Left ventricle myocardium superior (tissue), 1 donor: ENCODE results near the gene PRPF8. TPM values are rescaled to one million over a fixed set of nuclear protein-coding genes. Genes with fewer than 3 reads are reported as not detected.
A peak's percentile ranks its signal among the peaks of the same experiment; 100 is the strongest.
"Not testable (repeated sequence)": the region's sequence is repeated elsewhere in the genome, so short reads cannot be mapped to it uniquely, and the experiment has no call there.

Experiments used
- ATAC-seq: fragments of 200-7000 bp; cut with Tn5 transposase; one replicate; pipeline ENCODE4 v1.9.1; 2020; ENCODE audit warnings: mild to moderate bottlenecking, moderate library complexity
- DNase-seq: peaks from one replicate; pipeline ENCODE4 v3.0.0-alpha.2; 2020
- intact Hi-C: fragments of 100-400 bp; cut with micrococcal nuclease; formaldehyde crosslinking; loops from one replicate; pipeline ENCODE4 v1.11.0; 2022
- long read RNA-seq: library from polyadenylated mRNA; unstranded; transcript quantifications from one replicate; pipeline ENCODE4 v2.0.0, GENCODE V29; 2021
- total RNA-seq: library from RNA; stranded (reverse); fragmentation: NEBNext Ultra II Directional; extraction: Animal tissue kit (Norgen Biotek cat#: 25700); gene quantifications from one replicate; pipeline ENCODE4 v1.2.1, GENCODE V29; 2021
- donor health status: DM: no; HTN: yes; CAD: no; lungs with severe emphysema.

The PRPF8 gene
- 135 TPM for total RNA-seq
- long read RNA-seq, partial matches to known transcripts, result 53 of 64 reads
- long read RNA-seq, other reads (novel, unspliced or antisense), result 8 of 64 reads

DNA sequence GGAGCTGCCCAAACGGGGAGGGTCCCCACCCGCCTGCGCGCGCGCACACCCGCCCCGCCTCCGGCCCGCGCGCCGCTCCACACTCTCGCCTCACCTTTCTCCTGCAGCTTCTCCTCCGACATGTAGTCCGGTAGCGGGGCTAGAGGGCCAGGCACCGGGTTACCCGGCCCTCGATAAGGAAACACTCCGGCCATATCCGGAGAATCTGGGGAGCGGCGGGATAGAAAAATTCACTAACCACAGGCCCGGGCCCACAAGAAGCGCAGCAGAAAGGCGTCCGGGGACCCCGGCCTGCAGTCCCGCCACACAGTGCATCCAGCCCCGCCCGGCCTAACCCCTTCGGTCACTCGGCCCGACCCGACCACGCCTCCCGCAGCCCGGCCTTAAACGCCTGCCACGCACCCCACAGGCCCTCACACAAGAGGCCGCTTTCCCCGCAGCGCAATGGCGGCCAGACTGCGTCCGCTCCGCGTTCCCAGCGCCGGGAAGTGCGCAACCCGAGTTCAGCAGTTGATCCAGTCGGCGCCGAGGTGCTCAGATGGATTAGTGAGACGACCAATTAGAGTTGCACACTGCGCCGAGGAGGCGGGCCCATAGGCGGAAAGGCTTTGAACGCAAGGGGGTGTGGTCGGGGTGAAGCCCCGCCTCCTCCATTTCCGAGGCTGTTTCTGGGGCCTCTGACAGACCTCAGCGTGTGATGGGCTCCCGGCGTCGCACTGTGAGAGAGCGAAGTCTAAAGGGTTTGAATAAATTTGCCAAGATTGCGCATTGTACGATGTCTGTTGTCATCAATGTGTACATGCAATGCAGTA lies at the start of gene PRPF8:
PRPF8 (minus strand) TSS at position 490 of the 812 bp plus-strand sequence; CDS start at position 194, 296 bp downstream.
- intact Hi-C loops, result no loop called here
- DNase-seq (peak; percentile 98), ATAC-seq (peak; percentile 100)

DNA sequence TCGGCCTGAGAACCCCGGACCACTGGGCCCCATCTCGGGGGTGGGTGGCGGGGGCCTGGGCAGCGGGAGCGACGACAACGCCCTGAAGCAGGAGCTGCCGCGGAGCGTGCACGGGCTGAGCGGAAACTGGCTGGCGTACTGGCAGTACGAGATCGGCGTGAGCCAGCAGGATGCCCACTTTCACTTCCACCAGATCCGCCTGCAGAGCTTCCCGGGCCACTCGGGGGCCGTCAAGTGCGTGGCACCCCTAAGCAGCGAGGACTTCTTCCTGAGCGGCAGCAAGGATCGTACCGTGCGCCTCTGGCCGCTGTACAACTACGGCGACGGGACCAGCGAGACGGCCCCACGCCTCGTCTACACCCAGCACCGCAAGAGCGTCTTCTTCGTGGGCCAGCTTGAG lies 49.1 kb upstream of the PRPF8 start:
- no peak for ATAC-seq
- intact Hi-C loops, result no loop called here
- no peak for DNase-seq

DNA sequence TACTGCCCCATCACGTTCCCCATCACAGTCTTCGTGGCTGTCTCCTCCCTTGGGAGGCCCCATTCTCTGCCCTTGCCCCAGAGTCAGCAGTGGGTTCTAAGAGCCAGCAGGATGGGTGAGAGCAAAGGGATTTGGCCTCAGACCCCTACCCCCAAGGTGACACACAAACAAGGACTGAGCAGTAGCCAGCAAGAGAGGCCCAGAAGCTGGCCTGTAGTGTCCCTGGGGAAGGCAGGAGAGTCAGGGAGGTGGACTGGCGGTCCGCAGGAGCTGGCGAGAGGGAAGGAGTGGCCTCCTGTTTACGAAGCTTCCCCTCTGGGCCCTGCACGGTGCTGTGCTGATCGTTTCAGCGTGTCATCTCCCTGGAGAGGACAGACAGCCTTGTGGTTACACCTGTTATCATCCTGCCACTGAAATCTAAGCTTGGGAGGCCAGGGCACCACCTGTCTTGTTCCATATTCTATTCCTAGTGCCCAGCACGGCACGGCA lies 48.2 kb upstream of the PRPF8 start:
- intact Hi-C loops, result no loop called here
- ATAC-seq, result no peak
- no peak for DNase-seq

DNA sequence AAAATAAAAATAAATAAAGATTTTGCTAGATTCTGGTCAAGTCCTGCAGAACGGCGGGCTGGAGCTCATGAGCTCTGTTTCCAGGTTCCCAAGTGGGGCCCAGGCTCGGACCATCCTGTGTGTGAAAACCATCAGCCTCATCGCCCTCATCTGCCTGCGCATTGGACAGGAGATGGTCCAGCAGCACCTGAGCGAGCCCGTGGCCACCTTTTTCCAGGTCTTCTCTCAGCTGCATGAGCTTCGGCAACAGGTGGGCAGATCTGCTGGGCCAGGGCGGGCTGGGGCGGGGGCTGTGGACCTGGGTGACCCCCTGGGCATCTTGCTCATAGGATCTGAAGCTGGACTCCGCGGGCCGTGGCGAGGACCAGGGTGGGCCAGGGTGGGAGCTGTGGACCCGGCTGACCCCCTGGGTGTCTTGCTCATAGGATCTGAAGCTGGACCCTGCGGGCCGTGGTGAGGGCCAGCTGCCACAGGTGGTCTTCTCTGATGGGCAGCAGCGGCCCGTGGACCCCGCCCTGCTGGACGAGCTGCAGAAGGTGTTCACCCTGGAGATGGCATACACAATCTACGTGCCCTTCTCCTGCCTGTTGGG lies 47.7 kb upstream of the PRPF8 start:
- intact Hi-C loops, result no loop called here
- DNase-seq, result no peak
- no peak for ATAC-seq

DNA sequence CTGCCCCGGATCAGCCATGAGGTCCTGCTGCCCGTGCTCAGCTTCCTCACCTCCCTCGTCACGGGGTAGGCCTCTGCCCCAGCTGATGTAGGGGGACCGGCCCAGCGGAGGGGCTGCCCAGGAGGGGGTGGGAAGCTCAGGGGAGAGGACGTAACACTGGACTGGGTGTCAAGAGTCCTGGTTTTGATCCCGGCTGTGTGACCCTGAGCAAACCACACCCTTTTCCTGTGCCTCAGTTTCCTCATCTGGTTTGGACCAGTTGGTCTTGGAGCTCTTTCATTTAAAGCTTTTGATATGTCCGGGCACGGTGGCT lies 46.5 kb upstream of the PRPF8 start:
- ATAC-seq, result no peak
- intact Hi-C loops, result no loop called here
- no peak for DNase-seq

DNA sequence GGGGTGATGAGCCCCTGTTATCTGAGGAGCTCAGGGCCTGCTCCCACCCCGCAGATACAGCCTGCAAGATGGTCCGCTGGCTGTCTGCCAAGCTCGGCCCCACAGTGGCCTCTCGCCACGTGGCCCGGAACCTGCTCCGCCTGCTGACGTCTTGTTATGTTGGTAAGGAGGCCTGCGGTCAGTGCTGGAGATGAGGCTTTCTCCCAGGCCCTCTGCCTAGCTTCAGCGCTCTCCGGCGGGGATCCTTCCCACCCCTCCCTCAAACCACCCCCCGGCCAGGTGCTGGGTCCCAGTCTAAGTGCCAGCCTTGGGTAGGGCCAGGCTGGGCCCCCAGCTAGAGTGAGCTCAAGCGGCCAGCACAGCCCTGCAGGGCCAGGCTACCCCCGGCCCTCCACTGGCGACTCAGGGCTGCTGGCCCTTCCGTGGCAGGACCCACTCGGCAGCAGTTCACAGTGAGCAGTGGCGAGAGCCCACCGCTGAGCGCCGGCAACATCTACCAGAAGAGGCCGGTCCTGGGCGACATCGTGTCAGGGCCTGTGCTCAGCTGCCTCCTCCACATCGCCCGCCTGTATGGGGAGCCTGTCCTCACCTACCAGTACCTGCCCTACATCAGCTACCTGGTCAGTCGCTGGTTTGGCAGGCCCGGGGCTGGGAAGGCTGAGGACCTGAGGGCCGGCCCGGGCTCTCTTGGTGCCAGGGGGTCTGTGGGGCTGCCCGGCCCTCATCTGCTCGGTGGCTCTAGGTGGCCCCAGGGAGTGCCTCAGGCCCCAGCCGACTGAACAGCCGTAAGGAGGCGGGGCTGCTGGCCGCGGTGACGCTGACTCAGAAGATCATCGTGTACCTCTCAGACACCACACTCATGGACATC lies 45.9 kb upstream of the PRPF8 start:
- intact Hi-C loops, result no loop called here
- ATAC-seq, result peak; percentile 86
- DNase-seq, result peak; percentile 93

DNA sequence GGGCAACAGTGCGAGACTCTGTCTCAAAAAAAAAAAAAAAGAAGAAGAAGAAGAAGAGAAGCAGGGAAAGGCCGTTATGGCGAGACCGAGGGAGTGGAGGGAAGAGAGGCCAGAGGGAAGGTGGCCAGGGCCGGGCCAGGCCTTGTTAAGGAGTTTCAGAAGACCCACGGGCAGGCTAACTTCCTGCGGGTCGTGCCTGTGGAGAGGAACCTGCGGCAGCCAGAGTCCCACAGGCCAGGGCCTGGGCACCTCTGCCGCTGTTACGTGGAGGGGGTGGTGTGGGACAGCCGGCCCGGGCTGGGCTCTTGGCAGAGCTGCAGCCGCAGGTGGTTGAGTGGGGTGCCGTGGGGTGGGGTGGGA lies 45.3 kb upstream of the PRPF8 start:
- ATAC-seq (peak; percentile 49), DNase-seq (peak; percentile 59)
- intact Hi-C loops, result no loop called here

DNA sequence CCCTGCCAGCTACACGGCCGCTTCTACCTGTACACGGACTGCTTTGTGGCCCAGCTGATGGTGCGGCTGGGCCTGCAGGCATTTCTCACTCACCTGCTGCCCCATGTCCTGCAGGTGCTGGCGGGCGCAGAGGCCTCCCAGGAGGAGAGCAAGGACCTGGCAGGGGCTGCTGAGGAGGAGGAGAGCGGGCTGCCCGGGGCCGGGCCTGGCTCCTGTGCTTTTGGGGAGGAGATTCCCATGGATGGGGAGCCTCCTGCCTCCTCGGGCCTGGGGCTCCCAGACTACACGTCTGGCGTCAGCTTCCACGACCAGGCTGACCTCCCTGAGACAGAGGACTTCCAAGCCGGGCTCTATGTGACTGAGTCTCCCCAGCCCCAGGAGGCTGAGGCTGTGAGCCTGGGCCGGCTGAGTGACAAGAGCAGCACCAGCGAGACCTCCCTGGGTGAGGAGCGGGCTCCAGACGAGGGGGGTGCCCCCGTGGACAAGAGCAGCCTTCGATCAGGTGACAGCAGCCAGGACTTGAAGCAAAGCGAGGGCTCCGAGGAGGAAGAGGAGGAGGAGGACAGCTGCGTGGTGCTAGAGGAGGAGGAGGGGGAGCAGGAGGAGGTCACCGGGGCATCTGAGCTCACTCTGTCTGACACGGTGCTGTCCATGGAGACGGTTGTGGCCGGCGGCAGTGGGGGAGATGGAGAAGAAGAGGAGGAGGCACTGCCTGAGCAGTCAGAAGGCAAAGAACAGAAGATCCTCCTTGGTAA lies 43.4 kb upstream of the PRPF8 start:
- ATAC-seq (no peak), DNase-seq (no peak)
- intact Hi-C loops, result no loop called here

DNA sequence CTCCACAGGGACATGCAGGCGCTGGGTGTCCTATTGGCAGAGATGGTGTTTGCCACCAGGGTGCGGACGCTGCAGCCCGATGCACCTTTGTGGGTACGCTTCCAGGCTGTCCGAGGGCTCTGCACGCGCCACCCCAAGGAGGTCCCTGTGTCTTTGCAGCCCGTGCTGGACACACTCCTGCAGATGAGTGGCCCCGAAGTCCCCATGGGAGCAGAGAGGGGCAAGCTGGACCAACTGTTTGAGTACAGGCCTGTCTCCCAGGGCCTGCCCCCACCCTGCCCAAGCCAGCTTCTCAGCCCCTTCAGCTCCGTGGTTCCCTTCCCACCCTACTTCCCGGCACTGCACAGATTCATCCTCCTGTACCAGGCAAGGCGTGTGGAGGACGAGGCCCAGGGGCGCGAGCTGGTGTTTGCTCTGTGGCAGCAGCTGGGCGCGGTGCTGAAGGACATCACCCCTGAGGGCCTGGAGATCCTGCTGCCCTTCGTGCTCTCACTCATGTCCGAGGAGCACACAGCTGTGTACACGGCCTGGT lies 42.7 kb upstream of the PRPF8 start:
- intact Hi-C loops, result no loop called here

DNA sequence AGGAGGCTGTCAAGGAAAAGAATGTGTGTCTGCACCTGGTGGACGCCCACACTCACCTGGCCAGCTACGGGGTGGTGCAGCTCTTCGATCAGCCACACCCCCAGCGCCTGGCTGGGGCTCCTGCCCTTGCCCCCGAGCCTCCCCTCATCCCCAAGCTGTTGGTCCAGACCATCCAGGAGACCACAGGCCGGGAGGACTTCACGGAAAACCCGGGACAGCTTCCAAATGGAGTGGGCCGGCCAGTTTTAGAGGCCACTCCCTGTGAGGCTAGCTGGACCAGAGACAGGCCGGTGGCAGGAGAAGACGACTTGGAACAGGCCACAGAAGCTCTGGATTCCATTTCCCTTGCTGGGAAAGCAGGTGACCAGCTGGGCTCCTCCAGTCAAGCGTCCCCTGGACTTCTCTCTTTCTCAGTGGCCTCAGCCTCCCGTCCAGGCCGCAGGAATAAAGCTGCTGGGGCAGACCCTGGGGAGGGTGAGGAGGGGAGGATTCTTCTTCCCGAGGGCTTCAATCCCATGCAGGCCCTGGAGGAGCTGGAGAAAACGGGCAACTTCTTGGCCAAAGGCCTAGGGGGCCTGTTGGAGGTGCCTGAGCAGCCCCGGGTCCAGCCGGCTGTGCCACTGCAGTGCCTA lies 42.1 kb upstream of the PRPF8 start:
- DNase-seq (no peak), ATAC-seq (no peak)
- intact Hi-C loops, result no loop called here

More for the DNA sequence above, 42.7 kb upstream of the PRPF8 start:
- DNase-seq, result no peak
- ATAC-seq, result no peak

DNA sequence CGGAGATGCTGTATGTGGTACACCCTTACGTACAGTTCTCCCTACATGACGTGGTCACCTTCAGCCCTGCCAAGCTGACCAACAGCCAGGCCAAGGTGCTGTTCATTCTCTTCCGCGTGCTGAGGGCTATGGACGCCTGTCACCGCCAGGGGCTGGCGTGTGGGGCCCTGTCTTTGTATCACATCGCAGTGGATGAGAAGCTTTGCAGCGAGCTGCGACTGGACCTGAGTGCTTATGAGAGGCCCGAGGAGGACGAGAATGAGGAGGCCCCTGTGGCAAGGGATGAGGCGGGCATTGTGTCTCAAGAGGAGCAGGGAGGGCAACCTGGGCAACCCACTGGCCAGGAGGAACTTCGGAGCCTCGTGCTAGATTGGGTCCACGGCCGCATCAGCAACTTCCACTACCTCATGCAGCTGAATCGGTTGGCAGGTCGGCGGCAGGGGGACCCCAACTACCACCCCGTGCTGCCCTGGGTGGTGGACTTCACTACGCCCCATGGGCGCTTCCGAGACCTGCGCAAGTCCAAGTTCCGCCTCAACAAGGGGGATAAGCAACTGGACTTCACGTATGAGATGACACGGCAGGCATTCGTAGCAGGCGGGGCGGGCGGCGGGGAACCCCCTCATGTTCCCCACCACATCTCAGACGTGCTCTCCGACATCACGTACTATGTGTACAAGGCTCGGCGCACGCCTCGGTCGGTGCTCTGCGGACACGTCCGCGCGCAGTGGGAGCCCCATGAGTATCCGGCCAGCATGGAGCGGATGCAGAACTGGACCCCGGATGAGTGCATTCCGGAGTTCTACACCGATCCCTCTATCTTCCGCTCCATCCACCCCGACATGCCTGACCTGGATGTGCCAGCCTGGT lies 41.2 kb upstream of the PRPF8 start:
- no peak for DNase-seq
- intact Hi-C loops, result no loop called here

DNA sequence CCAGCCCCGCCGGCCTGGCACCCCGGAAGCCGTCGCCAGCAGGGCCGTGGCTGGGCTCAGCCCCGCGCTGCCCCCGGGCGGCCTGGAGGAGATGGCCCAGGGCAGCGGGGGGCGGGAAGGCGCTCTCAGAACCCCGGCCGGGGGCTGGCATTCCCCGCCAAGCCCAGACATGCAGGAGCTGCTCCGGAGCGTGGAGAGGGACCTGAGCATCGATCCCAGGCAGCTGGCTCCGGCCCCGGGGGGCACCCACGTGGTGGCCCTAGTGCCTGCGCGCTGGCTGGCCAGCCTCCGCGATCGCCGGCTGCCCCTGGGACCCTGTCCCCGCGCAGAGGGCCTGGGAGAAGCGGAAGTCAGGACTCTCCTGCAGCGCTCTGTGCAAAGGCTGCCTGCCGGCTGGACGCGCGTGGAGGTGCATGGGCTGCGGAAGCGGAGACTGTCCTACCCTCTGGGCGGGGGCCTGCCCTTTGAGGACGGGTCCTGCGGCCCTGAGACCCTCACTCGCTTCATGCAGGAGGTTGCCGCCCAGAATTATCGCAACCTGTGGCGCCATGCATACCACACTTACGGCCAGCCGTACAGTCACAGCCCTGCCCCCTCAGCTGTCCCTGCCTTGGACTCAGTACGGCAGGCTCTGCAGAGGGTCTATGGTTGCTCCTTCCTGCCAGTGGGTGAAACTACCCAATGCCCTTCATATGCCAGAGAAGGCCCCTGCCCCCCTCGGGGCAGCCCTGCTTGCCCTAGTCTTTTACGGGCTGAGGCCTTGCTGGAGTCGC lies 40.4 kb upstream of the PRPF8 start:
- ATAC-seq (peak; percentile 55), DNase-seq (peak; percentile 56)
- intact Hi-C loops, result no loop called here

More for the DNA sequence above, 41.2 kb upstream of the PRPF8 start:
- ATAC-seq, result no peak

DNA sequence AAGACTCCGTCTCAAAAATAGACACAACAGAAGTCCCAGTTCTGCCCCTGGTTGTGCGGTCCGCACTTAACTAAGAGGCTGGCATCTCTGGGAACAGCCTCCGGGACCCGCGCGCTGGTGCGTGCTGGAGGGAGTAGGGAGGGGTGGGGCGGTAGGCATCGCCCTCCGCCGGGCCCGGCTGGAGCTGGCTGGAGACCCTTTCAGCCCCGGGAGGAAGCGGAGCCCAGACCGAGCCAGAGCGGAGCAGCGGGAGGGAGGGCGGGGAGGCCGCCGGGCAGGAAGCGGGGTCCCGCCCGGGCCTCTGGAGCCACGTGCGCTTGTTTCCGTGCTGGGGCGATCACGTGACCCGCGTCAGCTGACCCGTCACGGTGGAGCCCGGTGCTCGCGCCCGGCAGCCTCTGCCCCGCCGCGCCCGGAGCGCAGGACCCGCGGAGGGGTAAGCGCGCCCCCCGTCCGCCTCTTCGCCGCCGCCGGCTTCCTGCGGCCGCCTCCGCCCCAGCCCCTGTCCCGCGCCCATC lies 39.7 kb upstream of the PRPF8 start, which contains the start of gene WDR81:
WDR81 (plus strand) TSS at position 354 of the 518 bp plus-strand sequence. CDS start 256 bp downstream, outside the sequence.
- peak; percentile 97 for DNase-seq
- peak; percentile 86 for ATAC-seq
- intact Hi-C loops, result no loop called here

DNA sequence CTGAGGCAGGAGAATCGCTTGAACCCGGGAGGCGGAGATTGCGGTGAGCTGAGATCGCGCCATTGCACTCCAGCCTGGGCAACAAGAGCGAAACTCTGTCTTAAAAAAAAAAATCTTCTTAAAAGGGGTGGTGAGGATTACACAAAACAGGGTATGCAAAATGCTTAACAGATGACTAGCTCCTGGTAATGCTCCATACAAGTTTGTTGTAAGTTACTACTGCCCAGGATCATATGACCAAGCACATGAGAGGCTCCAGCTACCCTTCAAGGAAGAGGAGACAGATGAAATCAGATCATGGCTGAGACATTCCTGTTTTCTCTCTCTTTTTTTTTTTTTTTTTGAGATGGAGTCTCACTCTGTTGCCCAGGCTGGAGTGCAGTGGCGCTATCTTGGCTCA lies 37.4 kb upstream of the PRPF8 start:
- ATAC-seq, intact Hi-C loops, DNase-seq: not testable (repeated sequence)

DNA sequence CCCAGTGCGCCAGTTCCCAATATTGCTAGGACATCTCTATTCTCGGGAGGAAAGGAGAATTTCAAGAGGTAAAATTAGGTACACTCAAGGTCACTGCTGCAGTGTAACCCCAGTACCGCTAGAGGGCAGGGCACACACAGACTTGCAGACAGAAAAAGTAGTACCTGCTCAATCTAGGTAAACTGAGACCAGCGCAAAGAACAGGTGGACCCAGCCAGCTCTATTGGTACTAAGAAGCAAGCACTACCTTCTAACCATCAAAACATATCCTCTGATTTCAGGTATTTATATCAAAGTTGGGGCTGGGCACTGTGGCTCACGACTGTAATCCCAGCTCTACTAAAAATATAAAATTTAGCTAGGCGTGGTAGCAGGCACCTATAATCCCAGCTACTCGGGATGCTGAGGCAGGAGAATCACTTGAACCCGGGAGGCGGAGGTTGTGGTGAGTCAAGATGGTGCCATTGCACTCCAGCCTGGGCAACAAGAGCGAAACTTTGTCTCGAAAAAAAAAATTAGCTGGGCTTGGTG lies 36.3 kb upstream of the PRPF8 start:
- ATAC-seq, result no peak
- intact Hi-C loops, result no loop called here
- DNase-seq, result peak; percentile 68
